ENCODE data around the gene SRMS. TPM values are rescaled to one million over a fixed set of nuclear protein-coding genes. Genes with fewer than 3 reads are reported as not detected.
"Not testable (repeated sequence)": the region's sequence is repeated elsewhere in the genome, so short reads cannot be mapped to it uniquely, and the experiment has no call there.

SRMS gene
- total RNA-seq, 1 donor = not detected

DNA sequence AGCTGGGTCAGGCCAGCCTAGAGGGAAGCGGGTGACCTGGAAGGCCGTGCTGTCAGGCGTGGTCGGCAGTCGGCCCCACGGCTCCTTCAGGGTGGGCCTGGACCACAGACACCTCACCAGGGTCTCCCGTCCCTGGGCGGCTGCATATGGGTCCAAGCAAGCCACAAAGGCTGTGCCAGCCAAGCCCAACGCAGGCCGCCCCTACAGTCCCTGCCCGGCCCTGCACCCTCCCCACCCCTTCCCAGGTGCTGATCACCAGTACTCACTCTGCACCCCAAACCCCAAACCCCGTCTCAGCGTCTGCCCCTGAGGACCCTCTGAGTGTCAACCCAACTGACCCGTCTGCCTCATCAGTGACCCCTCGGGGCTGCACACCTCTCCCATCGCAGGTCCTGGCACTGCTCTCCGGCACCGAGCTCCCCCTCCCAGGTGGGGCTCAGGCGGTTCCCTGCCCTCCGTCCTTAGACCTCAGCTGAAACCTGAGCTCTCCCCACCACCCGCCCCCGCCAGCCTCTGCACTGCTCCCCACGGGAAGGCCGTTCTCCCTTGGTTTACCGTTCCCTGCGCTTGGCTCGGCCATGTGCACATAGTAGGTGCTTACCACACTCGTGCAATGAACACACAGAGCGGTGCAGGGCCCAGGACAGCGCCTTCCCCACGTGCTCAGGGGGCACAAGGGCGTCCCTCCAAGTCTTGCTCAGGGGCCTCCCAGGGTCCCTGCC is 28.4 kb downstream of the SRMS start:
- Histone ChIP-seq H3K27ac (ENCODE audit: low read depth, low read length) (no peak overlapping the region), H2AFZ (ENCODE audit: low read length) (peak overlapping the region; percentile 71), H3K36me3 (ENCODE audit: insufficient read depth, low read length) (peaks cover 19% of the 10 kb centered on the region), H4K20me1 (ENCODE audit: insufficient read depth, low read length) (peaks cover 28% of the 10 kb centered on the region), H3K4me2 (ENCODE audit: insufficient read depth, low read length) (peak overlapping the region; percentile 75), H3K4me3 (ENCODE audit: insufficient read depth, low read length) (peak overlapping the region; percentile 90), H3K9me3 (ENCODE audit: low read depth, low read length) (no peaks in the 10 kb centered on the region), H3K27me3 (ENCODE audit: insufficient read depth, low read length) (peaks cover 6% of the 10 kb centered on the region), H3K4me1 (ENCODE audit: insufficient read depth, low read length) (peaks cover 15% of the 10 kb centered on the region), H3K79me2 (ENCODE audit: insufficient read depth, low read length) (peaks cover 14% of the 10 kb centered on the region)
- TF ChIP-seq, protein P1, sequence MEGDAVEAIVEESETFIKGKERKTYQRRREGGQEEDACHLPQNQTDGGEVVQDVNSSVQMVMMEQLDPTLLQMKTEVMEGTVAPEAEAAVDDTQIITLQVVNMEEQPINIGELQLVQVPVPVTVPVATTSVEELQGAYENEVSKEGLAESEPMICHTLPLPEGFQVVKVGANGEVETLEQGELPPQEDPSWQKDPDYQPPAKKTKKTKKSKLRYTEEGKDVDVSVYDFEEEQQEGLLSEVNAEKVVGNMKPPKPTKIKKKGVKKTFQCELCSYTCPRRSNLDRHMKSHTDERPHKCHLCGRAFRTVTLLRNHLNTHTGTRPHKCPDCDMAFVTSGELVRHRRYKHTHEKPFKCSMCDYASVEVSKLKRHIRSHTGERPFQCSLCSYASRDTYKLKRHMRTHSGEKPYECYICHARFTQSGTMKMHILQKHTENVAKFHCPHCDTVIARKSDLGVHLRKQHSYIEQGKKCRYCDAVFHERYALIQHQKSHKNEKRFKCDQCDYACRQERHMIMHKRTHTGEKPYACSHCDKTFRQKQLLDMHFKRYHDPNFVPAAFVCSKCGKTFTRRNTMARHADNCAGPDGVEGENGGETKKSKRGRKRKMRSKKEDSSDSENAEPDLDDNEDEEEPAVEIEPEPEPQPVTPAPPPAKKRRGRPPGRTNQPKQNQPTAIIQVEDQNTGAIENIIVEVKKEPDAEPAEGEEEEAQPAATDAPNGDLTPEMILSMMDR (IDR thresholded peaks at IDR 0.05; ENCODE audit: extremely low read depth, low read depth, low read length) = no peak
- DNase-seq (ENCODE audit: insufficient read length, low spot score, missing footprints) = peak; percentile 85

DNA sequence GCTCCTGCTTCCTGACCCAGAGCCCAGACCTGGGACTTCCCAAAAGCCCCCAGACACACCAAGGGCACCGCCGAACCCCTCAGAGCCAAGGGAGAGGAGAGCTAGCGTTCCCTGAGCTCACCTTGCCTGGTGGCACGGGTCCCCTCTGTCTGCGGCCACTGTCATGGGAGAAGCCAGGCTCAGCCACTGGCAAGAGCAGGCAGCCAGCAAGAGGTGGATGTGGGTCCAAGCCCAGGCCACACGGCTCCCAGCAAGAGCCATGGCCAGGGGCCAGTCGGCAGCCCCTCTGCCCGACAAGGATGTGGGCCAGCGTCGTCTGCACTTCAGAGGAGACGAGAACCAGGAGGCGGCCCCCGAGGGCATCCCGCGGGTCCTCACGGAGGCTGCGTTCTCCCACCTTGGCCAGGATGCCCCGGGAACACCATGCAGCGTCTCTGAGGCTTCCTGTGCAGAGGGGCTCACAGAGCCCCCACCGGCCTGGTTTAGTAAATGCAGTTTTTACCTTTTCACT is 29.1 kb downstream of the SRMS start:
- Histone ChIP-seq H3K27ac (ENCODE audit: low read depth, low read length) (no peak overlapping the region), H3K4me2 (ENCODE audit: insufficient read depth, low read length) (no peak overlapping the region), H3K4me1 (ENCODE audit: insufficient read depth, low read length) (peaks cover 15% of the 10 kb centered on the region), H2AFZ (ENCODE audit: low read length) (no peak overlapping the region), H3K4me3 (ENCODE audit: insufficient read depth, low read length) (no peak overlapping the region), H3K9me3 (ENCODE audit: low read depth, low read length) (no peaks in the 10 kb centered on the region), H3K79me2 (ENCODE audit: insufficient read depth, low read length) (peaks cover 14% of the 10 kb centered on the region), H3K27me3 (ENCODE audit: insufficient read depth, low read length) (peaks cover 8% of the 10 kb centered on the region), H4K20me1 (ENCODE audit: insufficient read depth, low read length) (peaks cover 22% of the 10 kb centered on the region), H3K36me3 (ENCODE audit: insufficient read depth, low read length) (peaks cover 14% of the 10 kb centered on the region)
- DNase-seq (ENCODE audit: insufficient read length, low spot score, missing footprints) = no peak
- TF ChIP-seq, protein P1 (IDR thresholded peaks at IDR 0.05; ENCODE audit: extremely low read depth, low read depth, low read length) = no peak

DNA sequence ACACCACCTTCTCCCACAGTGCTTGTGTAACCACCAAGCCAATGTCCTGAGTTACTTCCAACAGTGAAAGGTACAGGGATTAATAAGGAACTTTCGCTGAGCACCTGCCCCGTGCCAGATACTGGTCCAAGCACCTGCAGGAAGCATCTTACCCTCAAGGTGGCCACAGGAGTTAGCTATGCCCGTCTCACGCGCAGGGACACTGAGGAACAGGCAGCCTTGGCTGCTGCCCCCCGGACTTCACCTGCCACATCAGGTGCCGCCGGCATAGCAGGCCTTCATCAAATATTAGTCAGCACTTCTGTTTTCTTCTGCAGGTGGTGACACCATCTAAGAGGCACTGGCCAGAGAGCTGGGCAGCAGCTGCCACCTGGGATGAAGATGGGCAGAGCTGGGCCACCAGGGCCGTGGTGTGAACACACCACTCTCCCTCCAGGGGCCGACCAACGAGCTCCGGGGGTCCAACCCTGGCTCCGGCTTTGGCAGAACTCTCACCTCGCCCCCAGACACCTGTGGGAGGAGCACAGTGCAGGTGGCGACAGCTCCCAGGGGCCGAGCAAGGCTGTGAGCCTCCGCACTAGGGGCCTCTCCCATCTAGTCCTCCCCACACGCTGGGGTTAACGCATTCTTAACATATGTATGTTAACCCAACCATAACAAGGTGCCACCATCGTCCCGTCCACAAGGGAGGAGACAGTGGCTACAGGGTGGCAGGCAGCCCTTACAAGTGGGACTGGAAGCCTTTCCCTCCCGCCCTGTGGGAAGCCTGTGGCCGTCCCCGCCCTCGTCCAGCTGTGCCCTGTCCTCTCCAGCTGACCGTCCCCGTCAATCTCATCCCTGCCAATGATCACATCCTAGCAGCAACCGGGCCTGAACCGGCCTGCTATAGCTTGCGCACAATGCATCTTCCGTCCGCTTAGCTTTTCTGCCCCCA is 29.9 kb downstream of the SRMS start:
- Histone ChIP-seq H3K36me3 (ENCODE audit: insufficient read depth, low read length) (peaks cover 8% of the 10 kb centered on the region), H3K4me2 (ENCODE audit: insufficient read depth, low read length) (no peak overlapping the region), H3K4me1 (ENCODE audit: insufficient read depth, low read length) (peaks cover 14% of the 10 kb centered on the region), H2AFZ (ENCODE audit: low read length) (no peak overlapping the region), H3K27ac (ENCODE audit: low read depth, low read length) (no peak overlapping the region), H4K20me1 (ENCODE audit: insufficient read depth, low read length) (peaks cover 15% of the 10 kb centered on the region), H3K79me2 (ENCODE audit: insufficient read depth, low read length) (peaks cover 14% of the 10 kb centered on the region), H3K27me3 (ENCODE audit: insufficient read depth, low read length) (peaks cover 9% of the 10 kb centered on the region), H3K9me3 (ENCODE audit: low read depth, low read length) (no peaks in the 10 kb centered on the region), H3K4me3 (ENCODE audit: insufficient read depth, low read length) (no peak overlapping the region)
- TF ChIP-seq, protein P1 (IDR thresholded peaks at IDR 0.05; ENCODE audit: extremely low read depth, low read depth, low read length) = no peak
- DNase-seq (ENCODE audit: insufficient read length, low spot score, missing footprints) = peak; percentile 85

DNA sequence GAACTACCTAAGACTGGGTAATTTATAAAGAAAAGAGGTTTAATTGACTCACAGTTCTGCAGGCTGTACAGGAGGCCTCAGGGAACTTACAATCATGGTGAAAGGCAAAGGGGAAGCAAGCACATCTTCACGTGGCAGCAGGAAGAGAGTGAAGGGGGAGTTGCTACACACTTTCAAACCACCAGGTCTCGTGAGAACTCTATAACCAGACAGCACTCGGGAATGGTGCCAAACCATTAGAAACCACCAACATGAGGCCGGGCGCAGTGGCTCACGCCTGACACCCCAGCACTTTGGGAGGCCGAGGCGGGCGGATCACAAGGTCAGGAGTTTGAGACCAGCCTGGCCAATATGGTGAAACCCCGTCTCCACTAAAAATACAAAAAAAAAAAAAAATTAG is 33.0 kb downstream of the SRMS start:
- H3K79me2 ChIP-seq (ENCODE audit: insufficient read depth, low read length); H4K20me1 ChIP-seq (ENCODE audit: insufficient read depth, low read length); H2AFZ ChIP-seq (ENCODE audit: low read length); H3K4me3 ChIP-seq (ENCODE audit: insufficient read depth, low read length); H3K27ac ChIP-seq (ENCODE audit: low read depth, low read length); DNase-seq (ENCODE audit: insufficient read length, low spot score, missing footprints); H3K9me3 ChIP-seq (ENCODE audit: low read depth, low read length); H3K4me2 ChIP-seq (ENCODE audit: insufficient read depth, low read length); H3K4me1 ChIP-seq (ENCODE audit: insufficient read depth, low read length); H3K36me3 ChIP-seq (ENCODE audit: insufficient read depth, low read length): not testable (repeated sequence)
- H3K27me3 ChIP-seq (ENCODE audit: insufficient read depth, low read length) = peaks cover 11% of the 10 kb centered on the region

All from osteoblast (primary cell).